H9 (cell line): ENCODE data around the gene FHL1. TPM values are rescaled to one million over a fixed set of nuclear protein-coding genes. Genes with fewer than 3 reads are reported as not detected.

Experiments used
- DNase-seq: peaks from one replicate; pipeline ENCODE4 v3.0.0-alpha.2; 2017
- H2AFZ ChIP-seq: one replicate; pipeline ENCODE4 v1.6.1; 2013; ENCODE audit warnings: mild to moderate bottlenecking, low read length, control low read depth, moderate library complexity
- H2AK5ac ChIP-seq: 2 replicates; pipeline ENCODE4 v1.6.1; 2013; ENCODE audit warnings: low read length, control low read depth, mixed read lengths; ENCODE audit not compliant: insufficient read length
- H2BK120ac ChIP-seq: one replicate; pipeline ENCODE4 v1.6.1; 2013; ENCODE audit warnings: low read depth, mild to moderate bottlenecking, low read length, control low read depth, inconsistent platforms; ENCODE audit not compliant: poor library complexity, severe bottlenecking
- H2BK12ac ChIP-seq: 2 replicates; pipeline ENCODE4 v1.6.1; 2013; ENCODE audit warnings: low read length, control low read depth, mixed read lengths, low read depth; ENCODE audit not compliant: insufficient read length
- H2BK15ac ChIP-seq: 2 replicates; pipeline ENCODE4 v1.6.1; 2013; ENCODE audit warnings: low read depth, low read length, control low read depth
- H2BK20ac ChIP-seq: one replicate; pipeline ENCODE4 v1.6.1; 2013; ENCODE audit warnings: low read depth, mild to moderate bottlenecking, low read length, control low read depth, inconsistent platforms; ENCODE audit not compliant: poor library complexity, severe bottlenecking
- H2BK5ac ChIP-seq: 2 replicates; pipeline ENCODE4 v1.6.1; 2013; ENCODE audit warnings: low read length, control low read depth, mixed read lengths; ENCODE audit not compliant: insufficient read length
- H3K14ac ChIP-seq: 2 replicates; pipeline ENCODE4 v1.6.1; 2013; ENCODE audit warnings: low read length, control low read depth; ENCODE audit not compliant: insufficient read depth
- H3K18ac ChIP-seq: 2 replicates; pipeline ENCODE4 v1.6.1; 2013; ENCODE audit warnings: low read depth, mild to moderate bottlenecking, mixed read lengths, low read length, control low read depth; ENCODE audit not compliant: insufficient read length
- H3K23ac ChIP-seq: 2 replicates; pipeline ENCODE4 v1.6.1; 2013; ENCODE audit warnings: low read length, control low read depth, mixed read lengths, low read depth; ENCODE audit not compliant: insufficient read length
- H3K23me2 ChIP-seq: 2 replicates; pipeline ENCODE4 v1.6.1; 2013; ENCODE audit warnings: low read depth, mild to moderate bottlenecking, mixed read lengths, low read length, control low read depth; ENCODE audit not compliant: insufficient read length, poor library complexity, severe bottlenecking
- H3K27ac ChIP-seq: 2 replicates; pipeline ENCODE4 v1.5.1; 2013; ENCODE audit warnings: low read length, control low read depth, mixed read lengths, low read depth; ENCODE audit not compliant: insufficient read length
- H3K27me3 ChIP-seq: 2 replicates; pipeline ENCODE4 v1.6.1; 2013; ENCODE audit warnings: low read length, control low read depth, inconsistent platforms; ENCODE audit not compliant: insufficient read depth
- H3K4ac ChIP-seq: 2 replicates; pipeline ENCODE4 v1.6.1; 2013; ENCODE audit warnings: low read depth, mild to moderate bottlenecking, control low read depth, inconsistent platforms, low read length, moderate library complexity
- H3K4me1 ChIP-seq: 2 replicates; pipeline ENCODE4 v1.6.1; 2013; ENCODE audit warnings: low read length, control low read depth, inconsistent platforms; ENCODE audit not compliant: insufficient read depth
- H3K4me2 ChIP-seq: 2 replicates; pipeline ENCODE4 v1.6.1; 2013; ENCODE audit warnings: low read length, control low read depth, mixed read lengths; ENCODE audit not compliant: insufficient read length, insufficient read depth
- H3K56ac ChIP-seq: 2 replicates; pipeline ENCODE4 v1.6.1; 2013; ENCODE audit warnings: low read depth, mild to moderate bottlenecking, mixed read lengths, low read length, control low read depth; ENCODE audit not compliant: insufficient read length
- H3K79me1 ChIP-seq: 2 replicates; pipeline ENCODE4 v1.6.1; 2013; ENCODE audit warnings: low read depth, mild to moderate bottlenecking, moderate library complexity, low read length, control low read depth, inconsistent platforms; ENCODE audit not compliant: insufficient read depth, poor library complexity, severe bottlenecking
- H3K79me2 ChIP-seq: 2 replicates; pipeline ENCODE4 v1.6.1; 2013; ENCODE audit warnings: low read length, control low read depth, inconsistent platforms; ENCODE audit not compliant: insufficient read depth
- H3K9ac ChIP-seq: 2 replicates; pipeline ENCODE4 v1.6.1; 2013; ENCODE audit warnings: low read length, control low read depth, mixed read lengths; ENCODE audit not compliant: insufficient read length; ENCODE audit errors: extremely low read depth
- H3K9me3 ChIP-seq: one replicate; pipeline ENCODE4 v1.6.1; 2013; ENCODE audit warnings: low read depth, low read length, inconsistent platforms; ENCODE audit not compliant: control insufficient read depth
- H3T11ph ChIP-seq: one replicate; pipeline ENCODE4 v1.6.1; 2013; ENCODE audit warnings: mild to moderate bottlenecking, low read length, control low read depth, inconsistent platforms
- H4K20me1 ChIP-seq: one replicate; pipeline ENCODE4 v1.6.1; 2013; ENCODE audit not compliant: control insufficient read depth, insufficient read length, insufficient read depth
- H4K5ac ChIP-seq: 2 replicates; pipeline ENCODE4 v1.6.1; 2013; ENCODE audit warnings: low read depth, mild to moderate bottlenecking, mixed read lengths, low read length, control low read depth; ENCODE audit not compliant: insufficient read length
- H4K8ac ChIP-seq: replicated peaks from 2 replicates; pipeline ENCODE4 v1.6.1; 2013; ENCODE audit warnings: low read length, control low read depth, mixed read lengths, low read depth; ENCODE audit not compliant: insufficient read length
- H4K91ac ChIP-seq: 2 replicates; pipeline ENCODE4 v1.6.1; 2013; ENCODE audit warnings: low read depth, mild to moderate bottlenecking, moderate library complexity, mixed read lengths, low read length, control low read depth; ENCODE audit not compliant: insufficient read length
- H3K27ac Mint-ChIP-seq, 3 experiments: 2 replicates in 2 of 3; 3 replicates in 1 of 3; pipeline ENCODE4 v1.8.0; 2020 to 2021; ENCODE audit warnings: mixed read lengths in 3 of 3, mild to moderate bottlenecking in 1 of 3, moderate library complexity in 1 of 3
- H3K27me3 Mint-ChIP-seq: 2 replicates; pipeline ENCODE4 v1.8.0; 2021; ENCODE audit warnings: low read depth, mild to moderate bottlenecking, moderate library complexity, mixed read lengths
- H3K36me3 Mint-ChIP-seq, 3 experiments: 2 replicates in 2 of 3; 3 replicates in 1 of 3; pipeline ENCODE4 v1.8.0; 2020 to 2021; ENCODE audit warnings: low read depth in 3 of 3, mixed read lengths in 3 of 3; ENCODE audit not compliant: insufficient read depth in 1 of 3
- H3K4me1 Mint-ChIP-seq, 2 experiments: 2 replicates each; pipeline ENCODE4 v1.8.0; 2020; ENCODE audit warnings: mixed read lengths in 2 of 2
- H3K4me3 Mint-ChIP-seq, 2 experiments: 2 replicates in 1 of 2; 3 replicates in 1 of 2; pipeline ENCODE4 v1.8.0; 2020 to 2021; ENCODE audit warnings: mild to moderate bottlenecking in 2 of 2, mixed read lengths in 2 of 2, moderate library complexity in 1 of 2
- H3K9me3 Mint-ChIP-seq, 2 experiments: 2 replicates in 1 of 2; 3 replicates in 1 of 2; pipeline ENCODE4 v1.8.0; 2020; ENCODE audit warnings: mild to moderate bottlenecking in 2 of 2, mixed read lengths in 2 of 2, moderate library complexity in 1 of 2
- WGBS: extraction: QIAGEN DNeasy Blood & Tissue Kit; methylation state at CpG from one replicate; pipeline ENCODE4 v1.1.7; 2013; ENCODE audit warnings: missing lambda C conversion rate, low lambda C conversion rate, mixed read lengths; ENCODE audit not compliant: insufficient read length; ENCODE audit errors: extremely low coverage; 5-methylcytosine and 5-hydroxymethylcytosine counted together
- total RNA-seq: library from RNA; stranded (reverse); gene quantifications from 2 replicates; pipeline ENCODE4 v1.2.1, GENCODE V29; 2021
- TF ChIP-seq, protein P1 (sequence below): fragments of 200-600 bp; sonication (generic); conservative IDR thresholded peaks from 3 replicates; pipeline ENCODE4 v1.8.0; 2021; ENCODE audit warnings: antibody characterized with exemption, mild to moderate bottlenecking

The FHL1 gene
- total RNA-seq, 1 experiment from 2014 or later = 20.0 TPM

- Histone ChIP-seq H2BK20ac (no peak overlapping the region), H3K14ac (no peak overlapping the region), H2BK5ac (no peak overlapping the region), H3K27ac (no peak overlapping the region), H2AFZ (no peak overlapping the region), H3K23ac (no peak overlapping the region), H2BK120ac (no peak overlapping the region), H4K8ac (no peak overlapping the region), H4K20me1 (no peaks in the 10 kb centered on the region), H3K79me1 (no peaks in the 10 kb centered on the region), H2AK5ac (no peak overlapping the region), H3T11ph (no peak overlapping the region), H4K91ac (no peak overlapping the region), H3K79me2 (no peaks in the 10 kb centered on the region), H3K4me1 (no peaks in the 10 kb centered on the region), H3K9me3 (peaks cover 16% of the 10 kb centered on the region), H3K18ac (no peak overlapping the region), H3K4ac (no peak overlapping the region), H4K5ac (no peak overlapping the region), H3K23me2 (no peaks in the 10 kb centered on the region), H3K56ac (no peak overlapping the region), H2BK15ac (no peak overlapping the region), H3K27me3 (no peaks in the 10 kb centered on the region), H3K9ac (no peak overlapping the region), H3K4me2 (no peak overlapping the region), H2BK12ac (no peak overlapping the region)
- H3K9me3 Mint-ChIP-seq = peaks cover 53 to 62% of the 10 kb centered on the region in 2 experiments
- no peak for DNase-seq
- H3K36me3 Mint-ChIP-seq = no peaks in the 10 kb centered on the region; a peak in 1 of 7 replicates
- no peak overlapping the region; a peak in 1 of 7 replicates for H3K27ac Mint-ChIP-seq
- WGBS = no CpG with 5 or more reads among the region's 1 CpG
- TF ChIP-seq, protein P1, sequence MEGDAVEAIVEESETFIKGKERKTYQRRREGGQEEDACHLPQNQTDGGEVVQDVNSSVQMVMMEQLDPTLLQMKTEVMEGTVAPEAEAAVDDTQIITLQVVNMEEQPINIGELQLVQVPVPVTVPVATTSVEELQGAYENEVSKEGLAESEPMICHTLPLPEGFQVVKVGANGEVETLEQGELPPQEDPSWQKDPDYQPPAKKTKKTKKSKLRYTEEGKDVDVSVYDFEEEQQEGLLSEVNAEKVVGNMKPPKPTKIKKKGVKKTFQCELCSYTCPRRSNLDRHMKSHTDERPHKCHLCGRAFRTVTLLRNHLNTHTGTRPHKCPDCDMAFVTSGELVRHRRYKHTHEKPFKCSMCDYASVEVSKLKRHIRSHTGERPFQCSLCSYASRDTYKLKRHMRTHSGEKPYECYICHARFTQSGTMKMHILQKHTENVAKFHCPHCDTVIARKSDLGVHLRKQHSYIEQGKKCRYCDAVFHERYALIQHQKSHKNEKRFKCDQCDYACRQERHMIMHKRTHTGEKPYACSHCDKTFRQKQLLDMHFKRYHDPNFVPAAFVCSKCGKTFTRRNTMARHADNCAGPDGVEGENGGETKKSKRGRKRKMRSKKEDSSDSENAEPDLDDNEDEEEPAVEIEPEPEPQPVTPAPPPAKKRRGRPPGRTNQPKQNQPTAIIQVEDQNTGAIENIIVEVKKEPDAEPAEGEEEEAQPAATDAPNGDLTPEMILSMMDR = no peak
- no peaks in the 10 kb centered on the region for H3K27me3 Mint-ChIP-seq
- H3K4me1 Mint-ChIP-seq = peaks cover 30 to 39% of the 10 kb centered on the region in 2 experiments
- H3K4me3 Mint-ChIP-seq = no peak overlapping the region
Observed at GRCh38 chrX:136171420-136171819, 24.1 kb downstream of the FHL1 start.
